HG03575 (cell line): Measurements from ENCODE around the gene RTL1.

Source experiments
- ATAC-seq: cut with Tn5 transposase; IDR thresholded peaks from one replicate; pipeline ENCODE4 v1.9.1; 2021; ENCODE audit not compliant: unreplicated experiment, insufficient number of reproducible peaks, low FRiP score; ENCODE audit errors: extremely low read depth

The RTL1 gene

DNA sequence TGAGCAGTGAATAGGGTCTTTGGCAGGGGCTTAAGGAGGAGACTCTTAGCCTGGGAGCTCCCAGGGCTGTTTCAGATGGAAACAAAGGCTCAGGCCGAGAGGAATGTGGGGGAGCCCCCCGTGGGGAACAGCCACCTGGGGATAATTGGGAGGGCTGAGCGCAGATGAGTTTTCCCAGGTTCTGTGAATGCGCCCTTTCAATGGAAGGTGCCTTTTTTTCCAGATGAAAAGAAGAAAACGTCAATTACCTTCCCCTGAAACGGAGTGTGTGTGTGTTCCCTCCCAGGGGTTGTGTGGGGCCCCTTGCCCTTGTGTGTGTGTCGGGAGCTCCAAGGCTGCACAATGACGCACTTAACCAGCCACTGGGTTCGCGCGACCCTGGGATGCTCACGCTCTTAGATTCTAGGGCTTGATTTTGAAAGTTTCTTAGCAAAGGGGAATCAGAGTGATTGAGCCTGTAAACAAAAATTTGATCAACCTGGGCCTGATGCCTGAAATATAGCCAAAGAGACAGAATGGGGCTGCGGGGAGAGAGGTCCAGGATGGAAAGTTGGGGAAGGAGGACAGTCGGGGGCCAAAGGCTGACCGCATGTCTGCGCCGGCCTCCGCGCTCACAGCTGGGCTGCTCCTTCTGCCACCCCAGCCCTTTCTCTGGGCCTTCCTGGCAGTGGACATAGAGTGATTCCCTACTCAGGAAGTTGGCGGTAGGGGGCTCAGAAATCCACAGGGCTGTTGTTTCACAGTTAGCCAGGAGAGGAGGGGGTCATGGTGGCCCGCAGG lies 63.0 kb downstream of the RTL1 start:
- no peak for ATAC-seq

- ATAC-seq = no peak
Measured at GRCh38 chr14:100839681-100840111, 63.8 kb downstream of the RTL1 start.

GRCh38 chr14:100839315-100839585 lies 64.3 kb downstream of the RTL1 start:
- no peak for ATAC-seq

DNA sequence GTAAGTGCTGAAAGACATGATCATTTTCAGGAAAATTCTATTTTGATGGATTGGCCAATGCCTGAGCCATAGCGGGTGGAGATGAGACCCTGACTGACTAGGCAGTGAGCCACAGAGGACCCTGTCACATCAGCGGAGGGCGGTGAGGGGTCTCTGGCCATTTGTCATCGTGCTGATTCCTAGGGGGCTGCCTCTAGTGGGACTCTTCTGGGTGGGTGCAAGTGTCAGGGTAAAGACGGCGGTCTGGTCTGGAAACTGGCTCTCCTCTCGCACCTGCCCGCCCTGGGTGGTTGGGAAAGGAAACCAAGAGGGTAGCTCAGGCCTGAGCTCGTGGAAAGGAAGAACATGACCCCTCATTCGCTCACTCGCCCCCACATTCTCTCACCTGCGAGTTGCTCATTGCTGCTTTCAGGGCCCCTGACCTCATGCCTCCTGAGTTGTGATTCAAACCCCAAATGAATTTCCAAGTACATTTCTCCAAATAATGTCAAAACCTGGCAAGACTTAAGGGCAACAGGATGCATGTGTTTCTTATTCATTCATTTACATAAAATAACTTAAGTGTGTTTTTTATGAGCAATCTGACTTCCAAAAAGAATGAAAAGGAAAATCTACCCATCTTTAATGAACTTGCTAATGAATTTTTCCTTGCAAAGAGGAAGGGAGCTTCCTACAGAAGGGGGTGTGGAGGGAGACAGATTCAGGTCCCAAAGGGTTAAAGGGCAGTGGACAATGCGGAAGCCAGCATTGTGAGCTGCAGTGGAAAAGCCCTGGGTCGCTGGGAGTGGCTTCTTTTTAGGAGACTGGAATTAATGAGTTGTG lies 64.8 kb downstream of the RTL1 start:
- no peak for ATAC-seq

- no peak for ATAC-seq
Measured at GRCh38 chr14:100837805-100838350, 65.6 kb downstream of the RTL1 start.

- ATAC-seq = no peak
Measured at GRCh38 chr14:100836941-100837804, 66.3 kb downstream of the RTL1 start.

- no peak for ATAC-seq
Measured at GRCh38 chr14:100836311-100836805, 67.2 kb downstream of the RTL1 start.

GRCh38 chr14:100835548-100836310 lies 67.8 kb downstream of the RTL1 start:
- no peak for ATAC-seq

DNA sequence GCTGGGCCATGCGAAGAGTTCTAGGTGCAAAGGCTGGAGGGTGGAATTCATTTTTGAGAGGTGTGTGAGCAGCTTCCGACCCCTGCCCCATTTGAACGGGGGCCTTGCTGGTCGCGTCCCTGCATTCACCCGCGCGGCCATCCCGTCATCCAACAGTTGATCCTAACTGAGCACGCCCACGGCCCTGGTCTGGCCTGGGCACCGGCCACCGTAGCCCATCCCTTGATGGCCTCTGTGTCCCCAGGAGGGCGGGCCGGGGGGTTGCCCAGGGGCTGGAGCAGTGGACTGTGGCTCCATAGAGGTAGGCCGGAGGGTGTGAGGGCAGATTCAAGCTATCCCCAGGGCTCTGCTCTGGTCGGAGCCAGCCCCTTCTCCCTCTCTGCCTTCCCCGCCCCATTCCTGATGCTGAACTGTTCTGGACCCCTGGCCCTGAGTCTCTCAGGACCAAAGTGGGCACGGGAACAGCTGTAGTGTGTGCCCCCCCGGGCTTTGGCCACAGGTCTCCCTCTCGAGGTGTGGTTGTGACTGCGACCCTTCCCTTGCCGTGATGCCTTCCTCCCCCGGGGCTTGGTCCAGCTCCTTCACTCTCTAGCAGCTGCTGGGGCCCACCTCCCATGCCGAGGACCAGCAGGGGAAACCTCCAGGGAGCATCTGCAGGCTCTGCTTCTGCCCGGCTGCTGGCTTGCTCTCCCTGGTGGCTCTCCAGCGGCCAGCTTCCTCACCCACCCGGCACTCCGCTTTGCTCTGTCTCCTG lies 68.6 kb downstream of the RTL1 start:
- ATAC-seq = no peak

DNA sequence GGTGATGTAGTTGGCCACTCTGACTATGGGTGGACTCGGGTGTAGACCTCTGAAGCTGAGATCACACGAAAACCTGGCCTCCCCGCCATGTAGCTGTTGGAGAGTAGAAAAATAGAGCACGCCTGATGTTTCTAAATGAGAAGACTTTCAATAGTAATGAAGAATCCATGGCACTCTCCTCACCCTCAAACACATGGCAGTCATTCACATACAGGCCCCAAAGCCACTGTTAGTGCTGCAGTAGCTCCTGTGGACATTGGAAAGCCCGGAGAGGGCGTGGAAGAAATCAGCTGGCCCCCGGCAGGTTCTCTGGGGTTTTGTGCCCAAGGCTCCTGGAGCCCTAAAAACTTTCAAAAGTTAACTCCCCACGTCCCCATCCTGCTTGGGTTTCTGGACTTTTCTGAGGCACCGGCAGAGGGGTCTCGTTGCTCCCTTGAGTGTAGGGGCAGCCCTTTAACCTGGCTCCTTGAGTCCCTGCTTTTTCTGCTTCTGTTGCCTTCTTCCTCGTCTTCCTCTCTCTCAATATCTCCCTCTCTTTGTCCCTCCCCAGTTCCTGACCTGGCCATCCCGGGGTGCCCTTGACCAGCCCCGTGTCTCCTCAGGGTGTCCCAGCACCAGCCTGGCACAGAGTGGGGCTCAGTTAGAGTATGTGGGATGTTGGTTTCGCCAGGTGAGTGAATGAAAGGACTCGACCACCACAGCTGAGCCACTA lies 69.3 kb downstream of the RTL1 start:
- no peak for ATAC-seq

DNA sequence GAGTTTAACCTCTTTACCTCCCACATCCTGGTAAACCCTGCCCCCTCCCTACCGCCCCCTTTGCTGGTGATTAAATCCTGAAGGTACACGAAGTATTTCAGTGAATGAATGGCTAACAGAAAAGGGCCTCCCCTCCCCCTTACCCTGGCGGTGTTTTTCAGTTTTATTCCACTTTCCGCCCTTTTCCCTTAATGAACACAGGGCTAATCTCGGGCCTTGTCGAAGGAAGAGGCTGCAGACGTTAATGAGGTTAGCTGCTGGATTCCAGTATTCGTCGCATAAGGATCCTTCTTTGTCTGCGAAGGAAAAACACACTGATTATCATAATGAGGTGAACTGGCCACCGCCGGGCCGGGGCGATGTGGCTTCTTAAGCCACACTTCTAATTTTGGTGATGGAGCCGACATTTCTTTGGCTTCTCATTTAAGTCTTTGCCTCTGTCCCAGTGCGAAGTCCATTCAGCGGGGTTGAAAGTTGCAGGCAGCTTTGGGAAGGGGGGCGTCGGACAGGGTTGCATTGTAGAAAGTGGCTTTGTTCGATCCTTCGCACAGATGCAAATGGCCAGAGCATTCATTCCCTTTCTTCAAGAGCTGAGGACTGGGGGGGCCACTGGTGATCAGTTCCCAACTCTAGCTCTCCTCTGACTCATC lies 71.1 kb downstream of the RTL1 start:
- ATAC-seq = no peak

GRCh38 chr14:100830681-100831080 lies 72.8 kb downstream of the RTL1 start:
- no peak for ATAC-seq
